ENCODE results near the gene DEFB115. TPM values are rescaled to one million over a fixed set of nuclear protein-coding genes. Genes with fewer than 3 reads are reported as not detected.

Gene DEFB115
- total and polyA plus RNA-seq, 12 donors: not detected

DNA sequence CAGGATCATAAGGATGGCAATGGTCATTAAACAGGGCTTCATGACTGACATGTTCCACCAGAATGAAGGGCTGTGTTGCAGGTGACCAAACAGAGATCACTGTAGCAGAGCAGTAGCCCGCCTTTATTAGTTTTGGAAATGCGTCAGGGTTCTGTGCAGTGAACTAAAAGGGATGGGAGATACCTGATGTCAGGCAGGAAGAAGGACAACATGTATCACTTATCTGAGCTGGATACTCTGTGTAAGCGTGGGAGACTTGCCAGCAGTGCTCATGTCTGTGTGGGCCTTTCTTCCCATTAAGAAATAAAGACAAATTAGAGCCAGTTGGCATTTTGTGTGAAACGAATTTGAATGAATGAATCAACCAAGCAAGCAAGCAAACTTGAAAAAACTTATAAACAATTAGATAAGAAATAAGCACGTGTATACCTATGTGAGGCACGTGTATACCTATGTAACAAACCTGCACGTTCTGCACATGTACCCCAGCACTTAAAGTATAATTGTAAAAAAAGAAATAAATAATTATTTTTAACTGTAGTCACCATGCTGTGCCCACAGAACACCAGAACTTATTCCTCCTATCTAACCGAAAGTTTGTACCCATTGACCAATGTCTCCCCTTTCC lies 51.2 kb downstream of the DEFB115 start, which contains the start of gene DEFB116:
TSS of gene DEFB116 (minus strand) at position 51 of the 628 bp plus-strand sequence. CDS start at position 51, 0 bp downstream.
- WGBS, 4 donors: 35 to 44% (median 41%) methylated on average over 8 of the region's 8 CpGs
- Histone ChIP-seq H3K36me3 (replicated peaks in 1 of 2) (no peaks in the 10 kb centered on the region), H3K4me3 (no peak within 1 kb of the TSS), H3K27me3 (no peaks in the 10 kb centered on the region), H3K9me3 (replicated peaks in 1 of 3) (no peaks in the 10 kb centered on the region), H3K27ac (no peak within 1 kb of the TSS), H3K4me1 (replicated peaks in 1 of 2) (no peaks in the 10 kb centered on the region)
- intact Hi-C loops (cut with DNase I): no loop called here
- DNase-seq: no peak
- TF ChIP-seq POLR2A (IDR thresholded peaks at IDR 0.05): no peak

Other genes starting within 250 kb of the DEFB115 start
- not detected for gene DEFB116, start 50.9 kb downstream of the DEFB115 start, total RNA-seq
- not detected for gene DEFB116, start 50.9 kb downstream of the DEFB115 start, polyA plus RNA-seq
- not detected for gene DEFB118, start 110.9 kb downstream of the DEFB115 start, total RNA-seq
- not detected for gene DEFB118, start 110.9 kb downstream of the DEFB115 start, polyA plus RNA-seq
- gene DEFB119, start 132.9 kb downstream of the DEFB115 start, total RNA-seq: not detected
- not detected for gene DEFB119, start 132.9 kb downstream of the DEFB115 start, polyA plus RNA-seq
- gene DEFB121, start 148.6 kb downstream of the DEFB115 start, total RNA-seq: not detected
- not detected for gene DEFB121, start 148.6 kb downstream of the DEFB115 start, polyA plus RNA-seq
- gene DEFB123, start 183.0 kb downstream of the DEFB115 start, total RNA-seq: not detected
- not detected for gene DEFB123, start 183.0 kb downstream of the DEFB115 start, polyA plus RNA-seq
- not detected for gene DEFB124, start 217.5 kb downstream of the DEFB115 start, total RNA-seq
- gene DEFB124, start 217.5 kb downstream of the DEFB115 start, polyA plus RNA-seq: under 1 TPM in 1 of 3 donors, not detected in 2; 0.20 TPM
- gene REM1, start 217.6 kb downstream of the DEFB115 start, total RNA-seq: 10 to 100 TPM in 1 of 9 donors, 1 to 10 TPM in 6, under 1 TPM in 2; 0.26 to 19.3 (median 2.4) TPM
- gene REM1, start 217.6 kb downstream of the DEFB115 start, polyA plus RNA-seq: 1 to 10 TPM in 2 of 3 donors, under 1 TPM in 1; 0.48 to 6.8 (median 3.4) TPM

Data from adrenal gland (tissue), 12 donors.